T-helper 9 cell (primary cell): ENCODE measurements around the gene MYF5.
"Not testable (repeated sequence)": the region's sequence is repeated elsewhere in the genome, so short reads cannot be mapped to it uniquely, and the experiment has no call there.

Experiments used
- DNase-seq: peaks from one replicate; pipeline ENCODE4 v3.0.0-alpha.2; 2020
- total RNA-seq, 2 donors: gene quantifications; one replicate each; lab custom pipeline; 2026; lab: John Stamatoyannopoulos, UW

MYF5 gene
- 0 reads per million in 2 donors for total RNA-seq

DNA sequence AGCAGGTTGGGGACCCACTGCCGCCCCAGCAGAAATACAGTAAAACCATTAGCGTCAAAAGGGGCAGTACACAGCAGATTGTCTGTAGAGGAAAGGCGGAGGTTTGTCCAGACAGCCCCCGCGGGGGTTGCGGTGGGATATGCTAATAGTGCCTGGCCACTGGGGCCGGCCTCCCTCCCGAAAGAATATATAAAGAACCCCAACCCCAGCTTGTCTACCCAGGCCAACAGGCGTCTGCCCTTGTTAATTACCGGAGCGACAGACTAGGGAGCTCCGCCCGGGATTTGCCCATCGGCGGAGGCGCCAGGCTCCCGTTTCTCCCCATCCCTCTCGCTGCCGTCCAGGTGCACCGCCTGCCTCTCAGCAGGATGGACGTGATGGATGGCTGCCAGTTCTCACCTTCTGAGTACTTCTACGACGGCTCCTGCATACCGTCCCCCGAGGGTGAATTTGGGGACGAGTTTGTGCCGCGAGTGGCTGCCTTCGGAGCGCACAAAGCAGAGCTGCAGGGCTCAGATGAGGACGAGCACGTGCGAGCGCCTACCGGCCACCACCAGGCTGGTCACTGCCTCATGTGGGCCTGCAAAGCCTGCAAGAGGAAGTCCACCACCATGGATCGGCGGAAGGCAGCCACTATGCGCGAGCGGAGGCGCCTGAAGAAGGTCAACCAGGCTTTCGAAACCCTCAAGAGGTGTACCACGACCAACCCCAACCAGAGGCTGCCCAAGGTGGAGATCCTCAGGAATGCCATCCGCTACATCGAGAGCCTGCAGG lies at the start of gene MYF5:
TSS of gene MYF5 (plus strand) at position 217 of the 774 bp plus-strand sequence. CDS start at position 369, 152 bp downstream.
- no peak for DNase-seq

DNA sequence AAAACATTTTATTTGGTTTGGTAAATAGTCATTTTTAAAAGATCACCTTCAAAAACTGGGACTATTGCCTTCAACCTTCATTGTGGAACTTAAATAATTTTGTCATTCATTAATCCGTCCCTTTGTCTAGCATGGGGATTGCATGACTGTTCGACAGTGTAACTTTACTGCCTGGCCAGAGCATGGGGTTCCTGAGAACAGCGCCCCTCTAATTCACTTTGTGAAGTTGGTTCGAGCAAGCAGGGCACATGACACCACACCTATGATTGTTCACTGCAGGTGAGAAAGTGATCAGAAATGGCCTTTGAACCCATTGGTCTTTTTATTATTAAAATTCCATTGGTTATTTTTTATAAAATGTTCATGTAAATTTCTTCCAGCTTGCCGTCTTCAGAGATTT lies 46.5 kb upstream of the MYF5 start:
- no peak for DNase-seq

DNA sequence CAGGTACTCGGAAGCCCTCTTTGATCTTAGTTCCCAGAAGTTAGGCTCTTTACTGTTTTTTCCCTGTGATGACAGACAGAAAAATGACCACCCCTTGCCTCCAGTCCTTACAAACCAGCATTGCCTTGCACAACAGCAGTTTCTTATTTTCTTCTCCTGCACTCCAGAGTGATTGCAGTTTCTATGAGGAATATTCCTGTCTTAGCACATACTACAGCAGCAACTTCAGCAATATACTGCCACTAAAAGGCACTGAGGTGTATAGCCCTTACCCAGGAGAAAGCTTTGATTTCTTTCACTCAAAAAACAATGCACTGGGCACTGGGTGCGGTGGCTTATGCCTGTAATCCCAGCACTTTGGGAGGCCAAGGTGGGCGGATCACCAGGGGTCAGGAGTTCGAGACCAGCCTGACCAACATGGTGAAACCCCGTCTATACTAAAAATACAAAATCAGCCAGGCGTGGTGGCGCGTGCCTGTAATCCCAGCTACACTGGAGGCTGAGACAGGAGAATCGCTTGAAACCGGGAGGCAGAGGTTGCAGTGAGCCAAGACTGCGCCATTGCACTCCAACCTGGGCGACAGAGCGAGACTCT lies 40.6 kb upstream of the MYF5 start:
- not testable (repeated sequence) for DNase-seq

DNA sequence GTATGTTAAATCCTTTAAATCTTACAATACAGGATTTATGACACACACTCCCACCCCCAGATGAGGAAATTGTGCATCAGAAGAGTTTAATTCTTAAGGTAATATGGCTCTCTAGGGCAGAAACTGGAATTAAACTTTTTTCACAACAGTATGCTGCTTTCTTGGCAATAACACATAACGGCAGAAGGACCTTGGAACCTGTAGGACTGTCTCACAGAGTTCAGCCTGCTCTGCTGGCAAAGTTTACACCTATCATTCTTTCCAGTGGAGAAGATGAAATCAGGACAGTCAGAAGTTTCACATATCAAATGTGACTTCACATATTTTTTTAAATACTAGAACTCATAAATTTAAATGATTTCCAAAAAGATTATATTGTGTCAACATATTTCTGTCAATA lies 39.9 kb upstream of the MYF5 start:
- no peak for DNase-seq

DNA sequence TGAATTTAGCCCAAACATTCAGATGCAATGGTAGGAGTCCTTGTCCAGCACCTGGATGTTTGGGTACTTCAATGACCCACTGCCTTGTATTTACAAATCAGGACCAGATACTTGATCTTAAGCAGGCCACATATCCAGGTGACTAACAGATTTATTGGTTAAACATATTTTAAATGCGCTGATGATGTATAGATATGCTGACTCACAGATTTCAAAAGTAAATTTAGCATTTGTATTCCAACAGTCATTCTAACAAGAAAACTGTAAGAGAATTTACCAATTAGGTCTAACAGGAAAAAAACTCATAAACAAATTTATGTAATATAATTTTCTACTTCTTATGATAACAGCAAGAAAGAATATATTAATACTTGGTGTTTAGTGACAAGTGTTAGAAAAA lies 38.7 kb upstream of the MYF5 start:
- no peak for DNase-seq

DNA sequence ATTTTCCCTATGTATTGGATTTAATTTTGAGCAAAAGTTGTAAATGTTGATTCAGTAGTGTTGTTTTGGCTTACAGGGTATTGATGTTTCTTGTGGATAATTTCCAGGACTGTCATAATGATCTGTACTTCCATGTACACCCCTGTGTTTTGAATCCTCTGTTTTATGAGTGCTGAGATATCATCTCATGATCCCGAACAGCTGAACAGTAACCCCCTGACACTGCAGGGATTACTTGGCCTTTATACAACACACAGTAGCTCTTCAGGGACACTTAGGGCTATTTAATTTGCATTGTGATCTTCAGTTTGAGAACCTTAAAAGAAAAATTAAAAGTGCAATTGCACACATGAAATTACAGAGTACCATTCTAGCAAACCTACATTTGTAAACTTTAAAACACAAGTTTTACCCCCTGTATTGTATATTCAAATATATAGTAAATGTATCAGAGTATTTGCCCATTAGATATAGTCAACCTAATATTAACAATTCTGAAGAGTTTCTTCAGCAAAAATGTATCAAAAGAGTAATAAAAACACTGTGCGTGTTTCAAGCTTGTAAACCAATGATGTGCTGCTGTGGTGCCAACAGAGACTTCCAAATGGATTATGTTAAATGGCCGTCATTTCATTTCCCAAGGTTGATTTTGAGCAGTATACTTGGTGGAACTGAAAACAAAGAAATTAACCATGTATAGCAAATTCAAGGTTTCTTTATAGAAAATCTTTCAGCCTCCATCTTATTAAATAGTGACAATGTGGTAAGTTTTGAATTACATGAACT lies 37.2 kb upstream of the MYF5 start:
- DNase-seq: no peak

DNA sequence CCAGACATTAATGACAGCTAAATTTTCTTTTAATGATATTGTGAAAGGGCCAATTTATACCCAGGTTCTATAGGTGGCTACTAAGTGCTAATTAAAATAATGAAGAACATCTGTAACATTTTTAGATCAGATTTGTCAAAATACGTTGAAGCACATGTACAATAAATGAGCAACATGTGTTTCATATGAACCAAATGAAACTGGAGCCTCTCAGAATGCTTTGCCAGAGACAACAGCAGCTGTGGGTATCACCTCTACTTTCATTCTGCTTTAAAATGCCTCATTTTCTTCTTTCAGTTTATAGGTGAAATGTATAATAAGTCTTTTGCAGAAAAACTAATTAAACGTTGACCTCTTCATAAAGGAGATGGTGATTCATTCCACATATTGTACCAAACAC lies 35.4 kb upstream of the MYF5 start:
- DNase-seq: no peak

DNA sequence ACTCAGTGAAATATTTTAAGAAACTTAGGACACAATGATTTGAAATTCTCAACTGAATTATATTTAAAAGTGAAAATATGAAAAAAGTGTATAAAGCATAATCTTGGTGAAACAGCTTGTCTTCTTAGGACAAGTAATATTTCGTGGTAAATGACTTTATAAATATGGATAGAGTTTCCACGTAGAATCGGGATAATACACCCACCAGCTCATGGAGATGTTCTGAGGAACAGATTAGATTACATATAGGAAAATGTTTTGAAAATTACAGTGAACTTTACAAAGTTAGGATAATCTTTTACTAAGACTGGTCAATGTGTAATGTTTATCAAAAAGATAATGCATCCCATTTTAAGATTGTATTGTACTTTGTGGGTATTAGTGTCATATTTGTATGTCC lies 34.9 kb upstream of the MYF5 start:
- no peak for DNase-seq

DNA sequence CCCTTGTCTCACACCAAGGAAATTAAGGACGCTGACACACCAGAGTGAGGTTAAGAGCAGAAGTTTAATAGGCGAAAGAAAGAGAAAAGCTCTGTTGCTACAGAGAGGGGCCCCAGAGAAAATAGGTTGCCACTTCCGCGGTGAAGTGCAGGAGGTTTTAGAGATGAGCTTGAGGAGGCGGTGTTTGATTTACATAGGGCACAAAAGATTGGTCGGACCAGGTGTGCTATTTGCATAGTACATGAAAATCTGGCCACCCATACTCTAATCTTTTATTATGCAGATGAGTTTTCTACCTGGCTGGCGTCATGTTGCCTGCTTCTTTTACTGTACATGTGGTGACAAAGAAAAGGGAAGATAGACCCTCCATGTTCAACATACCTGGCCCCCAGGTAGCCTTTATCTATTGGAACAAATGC lies 32.6 kb upstream of the MYF5 start:
- no peak for DNase-seq

DNA sequence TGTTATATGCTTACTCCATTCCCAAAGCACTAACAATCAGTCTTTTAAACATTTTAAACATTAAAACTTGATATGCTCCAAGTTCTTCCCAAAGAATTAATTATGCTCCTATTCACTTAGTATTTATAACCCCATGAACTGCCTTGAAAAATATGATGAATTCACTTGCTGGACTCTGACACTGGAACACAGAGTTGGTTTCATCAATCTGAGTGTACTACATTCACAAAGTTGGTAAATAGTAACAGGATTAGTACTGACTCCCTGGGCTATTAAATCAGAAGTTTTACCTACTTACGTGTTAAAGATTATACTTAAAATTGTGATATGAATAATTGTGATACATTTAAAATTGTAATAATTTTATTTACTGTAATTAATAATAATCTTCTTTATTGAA lies 26.6 kb upstream of the MYF5 start:
- no peak for DNase-seq

DNA sequence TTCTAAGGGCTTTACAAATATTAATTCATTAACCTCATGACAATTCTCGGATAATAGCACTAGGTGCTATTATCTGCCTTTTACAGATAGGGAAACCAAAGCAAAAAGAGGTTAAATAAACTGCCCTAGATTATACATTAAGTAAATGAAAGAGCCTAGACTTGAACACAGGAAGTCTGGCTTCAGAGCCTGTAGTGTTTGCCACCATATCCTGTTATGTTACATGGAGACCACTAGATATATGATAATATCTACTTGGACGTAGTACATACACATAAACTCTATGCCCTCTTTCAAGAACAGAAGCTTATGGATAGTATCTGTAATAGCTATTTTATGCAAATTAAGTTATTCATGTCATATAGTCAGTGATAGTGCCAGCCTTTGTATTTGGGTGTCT lies 26.2 kb upstream of the MYF5 start:
- DNase-seq: no peak

DNA sequence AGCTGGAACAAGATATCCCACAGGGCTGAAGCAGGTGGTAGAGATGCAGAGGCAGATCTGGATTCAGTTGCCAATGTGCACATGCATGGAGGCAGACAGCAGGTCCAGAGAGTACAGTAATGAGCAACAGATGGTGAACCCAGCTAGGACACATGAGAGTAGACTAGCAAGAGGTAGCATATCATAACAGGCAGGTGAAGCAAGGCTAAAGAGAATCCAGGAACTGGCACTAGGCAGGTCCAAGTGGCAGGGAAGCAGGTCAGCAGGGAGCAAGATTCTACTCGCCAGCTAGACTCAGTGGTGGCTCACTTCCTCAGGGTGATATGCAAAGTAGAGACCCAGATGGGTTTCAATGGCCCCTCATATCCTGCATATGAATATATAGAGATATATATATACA lies 24.6 kb upstream of the MYF5 start:
- DNase-seq: no peak

DNA sequence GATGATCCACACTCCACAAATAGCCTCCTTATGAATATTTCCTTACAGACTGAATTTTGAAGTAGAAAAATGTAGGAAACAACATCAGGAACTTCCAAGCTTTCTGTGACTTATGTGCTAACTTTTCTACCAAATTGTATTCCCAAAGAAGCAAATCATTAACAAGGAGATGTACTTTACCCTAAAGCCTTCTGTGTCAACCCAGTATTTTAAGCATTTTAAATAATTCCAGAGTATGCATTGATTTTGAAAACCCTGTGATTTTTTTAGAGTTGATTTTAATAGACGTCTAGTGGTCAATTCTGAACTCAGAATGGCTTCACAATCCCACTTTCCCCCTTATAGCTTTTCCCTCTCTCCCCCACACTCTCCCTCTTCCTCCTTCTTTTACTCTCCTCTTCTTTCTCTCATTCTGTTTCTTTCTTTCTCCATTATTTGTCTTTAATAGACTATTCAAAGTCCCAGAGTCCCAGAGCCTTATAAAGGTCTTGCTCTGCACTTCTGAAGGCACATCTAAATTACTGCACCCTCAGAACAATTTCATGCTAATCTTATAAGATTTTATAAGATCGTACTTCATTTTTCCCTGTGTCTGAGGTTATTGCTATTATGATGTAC lies 19.3 kb upstream of the MYF5 start:
- no peak for DNase-seq

DNA sequence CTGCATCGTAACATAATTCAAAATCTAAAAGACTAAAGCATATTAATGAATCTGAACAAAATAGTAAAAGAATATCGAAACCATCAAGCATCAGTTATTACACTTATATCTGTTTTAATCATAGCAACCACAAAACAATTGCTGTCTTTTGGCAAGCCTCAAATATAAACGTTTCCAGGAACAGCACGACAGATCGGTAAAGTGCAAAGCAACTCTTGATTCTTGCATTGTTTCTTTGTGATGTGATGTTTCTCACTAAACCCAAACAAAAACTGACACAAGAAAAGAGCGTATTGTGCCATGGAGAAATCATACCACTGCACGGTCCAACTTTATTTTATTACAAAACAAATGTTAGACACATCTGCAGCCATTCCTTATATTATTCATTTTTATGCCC lies 18.5 kb upstream of the MYF5 start:
- DNase-seq: no peak

DNA sequence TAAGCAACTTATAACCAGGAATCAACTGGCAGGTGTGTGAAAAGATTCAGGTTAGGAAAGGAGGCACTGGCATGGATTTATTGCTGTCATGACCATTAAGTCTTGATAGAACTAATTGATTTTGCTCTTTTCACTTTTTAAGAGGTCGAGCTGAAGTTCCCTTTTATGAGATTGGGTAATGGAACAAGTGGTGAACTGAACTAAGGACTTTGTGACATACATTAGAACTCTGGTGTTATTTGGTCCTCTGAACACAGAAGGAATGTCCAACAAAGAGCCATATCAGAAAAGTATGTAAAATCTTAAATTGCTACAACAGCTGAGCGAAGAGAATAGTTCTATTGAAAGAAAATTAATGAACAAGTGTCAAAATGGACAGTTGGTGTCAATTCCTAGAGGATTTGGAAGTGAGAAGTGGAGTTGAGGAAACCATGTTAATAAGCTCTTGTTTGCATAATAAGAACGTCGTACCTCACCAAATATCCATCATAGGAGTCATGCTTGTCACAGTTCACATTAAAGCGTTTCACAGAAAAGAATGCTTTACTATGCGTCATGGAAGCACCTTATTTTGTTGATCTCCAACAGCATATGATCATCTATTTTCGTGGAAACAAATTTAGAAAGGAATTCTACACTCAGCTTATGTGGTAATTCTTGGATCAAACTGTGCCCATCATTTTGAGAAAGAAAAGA lies 17.7 kb upstream of the MYF5 start:
- no peak for DNase-seq

DNA sequence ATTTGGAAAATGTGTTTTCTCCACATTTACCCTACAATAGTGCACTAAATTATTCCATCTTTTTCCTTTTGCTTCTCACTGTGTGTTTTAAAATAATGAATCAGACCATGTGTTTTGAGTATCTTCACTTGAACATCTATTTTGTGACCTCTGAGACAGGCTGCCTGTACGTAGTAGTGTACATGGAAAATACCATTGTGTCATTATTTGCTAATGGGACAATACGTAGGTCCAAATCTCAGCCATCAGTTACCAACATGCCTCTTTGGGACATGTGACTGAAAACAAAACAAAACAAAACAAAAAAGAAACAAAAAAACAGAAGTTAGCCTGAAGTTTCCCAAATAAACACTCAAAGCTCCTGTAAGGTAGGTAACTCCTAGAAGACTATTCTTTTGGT lies 16.4 kb upstream of the MYF5 start:
- no peak for DNase-seq

DNA sequence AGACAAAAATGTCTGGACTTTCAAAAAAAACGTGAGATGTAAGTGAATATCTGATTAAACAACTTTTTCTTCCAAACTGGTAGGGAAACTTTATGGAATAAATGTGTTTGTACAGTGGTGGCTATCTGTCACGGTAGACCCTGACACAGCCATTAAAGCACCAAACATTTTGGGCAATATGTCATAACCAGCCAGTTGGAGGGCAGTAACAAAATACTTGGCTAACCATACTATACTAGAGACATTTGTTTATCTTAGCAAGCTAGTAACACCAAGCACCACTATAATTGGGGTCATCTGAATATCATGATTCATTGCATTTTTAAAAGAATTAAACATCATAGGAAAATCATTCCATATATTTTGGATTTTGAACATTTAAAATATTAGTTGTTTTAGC lies 15.3 kb upstream of the MYF5 start:
- DNase-seq: no peak

DNA sequence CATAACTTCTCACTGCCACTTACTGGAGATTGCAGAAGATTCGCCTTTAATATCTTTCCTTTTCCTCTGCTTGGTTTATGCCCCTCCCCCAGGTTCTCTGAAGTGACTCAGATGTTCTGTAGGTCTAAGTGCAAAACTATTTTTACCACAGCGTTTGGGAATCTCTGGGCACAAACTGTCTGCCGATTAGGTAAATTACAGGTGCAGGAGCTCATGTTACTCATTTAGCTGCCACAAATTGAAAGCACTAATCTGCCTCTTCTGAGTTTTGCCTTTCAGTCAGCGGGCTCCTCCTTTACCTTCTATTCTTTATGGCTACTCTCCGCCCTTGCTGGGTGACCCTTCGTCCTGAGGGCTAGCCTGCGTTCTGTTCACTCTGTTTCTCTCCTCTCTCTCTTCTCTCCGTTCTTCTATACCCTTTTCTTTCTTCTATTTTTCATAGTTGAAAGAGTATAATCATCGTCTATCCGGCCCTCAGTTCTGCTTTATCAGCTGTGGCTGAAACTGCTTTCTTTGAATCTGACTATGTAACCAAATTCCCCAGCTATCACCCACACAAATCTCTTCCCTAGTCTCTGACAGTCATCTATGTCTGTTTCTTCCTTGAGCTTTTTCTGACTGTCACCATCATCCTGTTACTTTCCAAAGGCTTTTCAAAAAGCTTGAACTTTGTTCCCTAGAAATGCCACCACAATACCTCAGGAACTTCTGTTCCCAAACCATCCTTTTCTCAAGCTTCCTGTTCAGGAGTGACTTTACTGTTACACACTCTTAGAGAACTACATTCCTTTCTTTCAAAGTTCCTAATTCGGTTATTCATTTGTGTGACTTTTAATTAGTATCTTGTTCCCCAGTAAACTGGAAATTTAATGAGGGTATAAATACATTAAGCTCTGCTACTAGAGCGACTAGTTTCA lies 13.6 kb upstream of the MYF5 start:
- DNase-seq: no peak

DNA sequence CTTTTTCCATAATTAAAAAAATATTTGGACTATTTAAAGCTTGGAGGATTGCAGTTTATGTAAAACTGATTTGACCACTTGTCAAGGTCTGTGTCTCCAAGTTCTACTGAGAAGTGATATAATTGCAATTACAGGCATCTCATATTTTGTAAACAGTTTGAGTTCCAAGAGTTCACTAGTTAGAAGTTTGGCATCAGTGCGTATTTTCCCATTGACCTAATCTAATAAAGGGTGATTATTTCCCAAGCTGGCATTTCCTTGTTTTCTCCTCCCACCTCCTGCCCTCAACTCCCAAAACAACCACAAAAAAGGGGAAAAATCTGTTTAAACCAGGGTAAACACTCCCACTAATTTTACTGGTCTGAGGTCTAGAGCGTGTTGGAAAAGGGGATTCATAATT lies 12.3 kb upstream of the MYF5 start:
- DNase-seq: no peak

DNA sequence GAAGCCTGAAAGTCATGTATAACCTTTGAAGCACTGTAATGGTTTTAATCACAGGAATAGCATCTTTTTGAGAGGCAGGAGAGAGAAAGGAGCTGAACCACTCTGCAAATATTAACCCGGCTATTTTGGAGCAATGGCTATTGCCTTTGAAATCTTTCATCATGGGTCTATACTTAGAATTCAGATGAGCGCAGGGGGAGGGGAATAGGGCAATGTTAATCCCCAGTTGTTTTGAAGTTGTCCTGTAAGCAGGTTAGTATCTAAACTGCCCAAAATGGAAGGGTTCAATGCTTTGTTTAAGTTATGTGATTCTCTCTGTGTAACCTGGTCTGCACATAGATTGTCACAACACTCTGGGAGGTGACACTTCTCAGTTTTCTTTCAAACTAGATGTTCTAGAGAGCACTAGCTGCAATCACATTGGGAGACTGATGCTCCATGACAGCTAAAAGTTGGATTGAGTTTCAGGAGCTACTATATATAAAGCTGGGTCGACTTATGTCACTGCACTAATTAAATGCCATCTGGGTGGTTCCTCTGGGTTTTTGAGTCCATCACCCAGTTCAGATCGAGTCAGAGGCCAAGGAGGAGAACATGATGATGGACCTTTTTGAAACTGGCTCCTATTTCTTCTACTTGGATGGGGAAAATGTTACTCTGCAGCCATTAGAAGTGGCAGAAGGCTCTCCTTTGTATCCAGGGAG lies 9.4 kb upstream of the MYF5 start, which contains the start of gene MYF6:
TSS of gene MYF6 (plus strand) at position 509 of the 704 bp plus-strand sequence. CDS start at position 595, 86 bp downstream.
- DNase-seq: no peak

DNA sequence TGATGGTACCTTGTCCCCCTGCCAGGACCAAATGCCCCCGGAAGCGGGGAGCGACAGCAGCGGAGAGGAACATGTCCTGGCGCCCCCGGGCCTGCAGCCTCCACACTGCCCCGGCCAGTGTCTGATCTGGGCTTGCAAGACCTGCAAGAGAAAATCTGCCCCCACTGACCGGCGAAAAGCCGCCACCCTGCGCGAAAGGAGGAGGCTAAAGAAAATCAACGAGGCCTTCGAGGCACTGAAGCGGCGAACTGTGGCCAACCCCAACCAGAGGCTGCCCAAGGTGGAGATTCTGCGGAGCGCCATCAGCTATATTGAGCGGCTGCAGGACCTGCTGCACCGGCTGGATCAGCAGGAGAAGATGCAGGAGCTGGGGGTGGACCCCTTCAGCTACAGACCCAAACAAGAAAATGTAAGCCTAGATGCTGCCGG lies 8.9 kb upstream of the MYF5 start:
- no peak for DNase-seq
